DMS114 treated with DMSO at 0.1 percent for 48 hours (cell line): ENCODE results near the gene SERAC1.

Source experiments
- DNase-seq: peaks from one replicate; lab custom pipeline; 2025; ENCODE audit not compliant: unreplicated experiment; lab: John Stamatoyannopoulos, UW

Gene SERAC1

GRCh38 chr6:158124288-158124687, 43.8 kb downstream of the SERAC1 start:
- DNase-seq = no peak

- DNase-seq = no peak
Observed at GRCh38 chr6:158122048-158122447, 46.0 kb downstream of the SERAC1 start.

- DNase-seq = no peak
Observed at GRCh38 chr6:158121335-158121734, 46.7 kb downstream of the SERAC1 start.

GRCh38 chr6:158118886-158119285, 49.2 kb downstream of the SERAC1 start:
- no peak for DNase-seq

- DNase-seq = no peak
Observed at GRCh38 chr6:158115508-158115907, 52.6 kb downstream of the SERAC1 start.

- no peak for DNase-seq
Observed at GRCh38 chr6:158115102-158115501, 53.0 kb downstream of the SERAC1 start.

GRCh38 chr6:158113802-158114201, 54.3 kb downstream of the SERAC1 start:
- DNase-seq = no peak

- no peak for DNase-seq
Observed at GRCh38 chr6:158111987-158112386, 56.1 kb downstream of the SERAC1 start.

- no peak for DNase-seq
Observed at GRCh38 chr6:158110986-158111385, 57.1 kb downstream of the SERAC1 start.

- no peak for DNase-seq
Observed at GRCh38 chr6:158109748-158110147, 58.3 kb downstream of the SERAC1 start.

- DNase-seq = no peak
Observed at GRCh38 chr6:158104696-158105095, 63.4 kb downstream of the SERAC1 start.

GRCh38 chr6:158103228-158103627, 64.8 kb downstream of the SERAC1 start:
- DNase-seq = no peak

GRCh38 chr6:158095671-158096070, 72.4 kb downstream of the SERAC1 start:
- no peak for DNase-seq

- no peak for DNase-seq
Observed at GRCh38 chr6:158095031-158095430, 73.0 kb downstream of the SERAC1 start.

GRCh38 chr6:158092806-158093205, 75.3 kb downstream of the SERAC1 start:
- DNase-seq = no peak

- DNase-seq = no peak
Observed at GRCh38 chr6:158087224-158087867, 80.7 kb downstream of the SERAC1 start.

- no peak for DNase-seq
Observed at GRCh38 chr6:158086504-158087223, 81.4 kb downstream of the SERAC1 start.

- DNase-seq = no peak
Observed at GRCh38 chr6:158086054-158086503, 82.0 kb downstream of the SERAC1 start.

GRCh38 chr6:158085261-158086053, 82.6 kb downstream of the SERAC1 start:
- no peak for DNase-seq

GRCh38 chr6:158083455-158084325, 84.4 kb downstream of the SERAC1 start:
- no peak for DNase-seq

GRCh38 chr6:158081657-158081935, 86.5 kb downstream of the SERAC1 start:
- DNase-seq = no peak
